Fibroblast of pulmonary artery (primary cell): ENCODE data around the gene SLC25A21.
"Not testable (repeated sequence)": the region's sequence is repeated elsewhere in the genome, so short reads cannot be mapped to it uniquely, and the experiment has no call there.

Source experiments
- DNase-seq: peaks from one replicate; pipeline ENCODE4 v3.0.0-alpha.2; 2010; ENCODE audit warnings: low read depth
- H3K4me3 ChIP-seq: replicated peaks from 2 replicates; pipeline ENCODE4 v1.5.1; 2011; ENCODE audit warnings: low read depth, mild to moderate bottlenecking, control low read depth, low read length, moderate library complexity
- CTCF ChIP-seq: IDR thresholded peaks from 2 replicates; pipeline ENCODE4 v1.5.1; 2011; ENCODE audit warnings: mild to moderate bottlenecking, control low read depth, low read length, inconsistent platforms; ENCODE audit errors: missing control alignments

The SLC25A21 gene

GRCh38 chr14:36716614-36717184 is 455.7 kb downstream of the SLC25A21 start:
- H3K4me3 ChIP-seq, result no peak overlapping the region
- DNase-seq, result no peak
- no peak for TF ChIP-seq CTCF

GRCh38 chr14:36713960-36714703 is 458.3 kb downstream of the SLC25A21 start:
- no peak overlapping the region for H3K4me3 ChIP-seq
- no peak for TF ChIP-seq CTCF
- no peak for DNase-seq

GRCh38 chr14:36707570-36707969 is 464.8 kb downstream of the SLC25A21 start:
- DNase-seq, result no peak
- no peak for TF ChIP-seq CTCF
- no peak overlapping the region for H3K4me3 ChIP-seq

GRCh38 chr14:36702474-36702873 is 469.9 kb downstream of the SLC25A21 start:
- DNase-seq, result no peak
- no peak for TF ChIP-seq CTCF
- no peak overlapping the region for H3K4me3 ChIP-seq

GRCh38 chr14:36701132-36701531 is 471.3 kb downstream of the SLC25A21 start:
- DNase-seq, result no peak

GRCh38 chr14:36700651-36701050 is 471.8 kb downstream of the SLC25A21 start:
- no peak for TF ChIP-seq CTCF
- DNase-seq, result no peak
- no peak overlapping the region for H3K4me3 ChIP-seq

More at GRCh38 chr14:36701132-36701531, 471.3 kb downstream of the SLC25A21 start:
- H3K4me3 ChIP-seq, result no peak overlapping the region
- no peak for TF ChIP-seq CTCF

GRCh38 chr14:36699420-36699819 is 473.0 kb downstream of the SLC25A21 start:
- H3K4me3 ChIP-seq, DNase-seq: not testable (repeated sequence)
